ENCODE measurements around the gene DYNC1LI1.
"Not testable (repeated sequence)": the region's sequence is repeated elsewhere in the genome, so short reads cannot be mapped to it uniquely, and the experiment has no call there.

DYNC1LI1 gene

GRCh38 chr3:32595323-32595722 is 24.7 kb upstream of the DYNC1LI1 start:
- no peak overlapping the region for H3K4me3 Mint-ChIP-seq
- no peaks in the 10 kb centered on the region for H3K9me3 Mint-ChIP-seq
- H3K27ac Mint-ChIP-seq: no peak overlapping the region
- no peak for ATAC-seq
- H3K4me1 Mint-ChIP-seq: no peaks in the 10 kb centered on the region
- peaks cover 23% of the 10 kb centered on the region for H3K27me3 Mint-ChIP-seq
- no peaks in the 10 kb centered on the region for H3K36me3 Mint-ChIP-seq

GRCh38 chr3:32593903-32594525 is 23.4 kb upstream of the DYNC1LI1 start:
- no peaks in the 10 kb centered on the region for H3K4me1 Mint-ChIP-seq
- no peaks in the 10 kb centered on the region for H3K9me3 Mint-ChIP-seq
- H3K27me3 Mint-ChIP-seq: peaks cover 10% of the 10 kb centered on the region
- no peak overlapping the region for H3K4me3 Mint-ChIP-seq
- no peaks in the 10 kb centered on the region for H3K36me3 Mint-ChIP-seq
- no peak overlapping the region for H3K27ac Mint-ChIP-seq
- no peak for ATAC-seq

DNA sequence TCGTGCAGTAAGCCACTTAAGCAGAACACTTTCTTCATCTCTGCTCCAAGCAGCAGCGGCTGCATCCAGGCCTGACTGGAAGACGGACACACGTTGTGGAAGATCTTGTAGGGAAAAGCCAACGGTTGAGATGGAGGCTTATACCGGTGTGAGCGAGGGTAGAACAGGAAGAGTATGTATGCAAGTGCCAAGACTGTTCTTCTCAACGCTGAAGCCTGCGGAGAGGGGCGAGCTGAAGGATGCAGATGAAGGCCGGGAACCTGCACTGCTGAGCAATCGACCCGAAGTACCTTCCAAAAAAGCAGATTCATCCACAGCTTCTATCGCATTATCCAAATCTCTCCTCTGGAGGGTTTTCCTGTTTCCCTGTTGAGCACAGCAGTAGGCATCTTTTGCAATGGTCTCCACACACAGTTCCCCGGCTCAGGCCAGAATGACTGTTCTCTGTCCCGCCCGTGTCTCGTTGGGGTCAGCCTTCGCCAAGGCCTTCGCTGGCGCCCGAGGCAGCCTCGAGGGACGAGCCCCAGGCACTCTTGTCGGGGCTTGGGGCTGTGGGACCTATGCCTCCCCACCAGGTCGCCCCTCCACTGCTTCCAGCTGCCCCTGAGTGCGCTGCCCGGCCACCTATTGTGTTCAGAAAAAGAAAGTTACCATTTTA is 22.2 kb upstream of the DYNC1LI1 start:
- Mint-ChIP-seq H3K36me3 (no peaks in the 10 kb centered on the region), H3K9me3 (no peaks in the 10 kb centered on the region), H3K27ac (no peak overlapping the region), H3K4me1 (no peaks in the 10 kb centered on the region), H3K4me3 (no peak overlapping the region), H3K27me3 (peaks cover 4% of the 10 kb centered on the region)
- no peak for ATAC-seq

- Mint-ChIP-seq H3K9me3 (no peaks in the 10 kb centered on the region), H3K4me1 (no peaks in the 10 kb centered on the region), H3K36me3 (no peaks in the 10 kb centered on the region), H3K4me3 (no peak overlapping the region), H3K27ac (no peak overlapping the region), H3K27me3 (no peaks in the 10 kb centered on the region)
- no peak for ATAC-seq
These were observed 21.4 kb upstream of the DYNC1LI1 start for GRCh38 chr3:32592011-32592410.

- ATAC-seq: no peak
- Mint-ChIP-seq H3K4me3 (no peak overlapping the region), H3K27ac (no peak overlapping the region), H3K9me3 (no peaks in the 10 kb centered on the region), H3K4me1 (no peaks in the 10 kb centered on the region), H3K36me3 (no peaks in the 10 kb centered on the region), H3K27me3 (no peaks in the 10 kb centered on the region)
These were observed 20.5 kb upstream of the DYNC1LI1 start for GRCh38 chr3:32591186-32591585.

GRCh38 chr3:32586356-32586755 is 15.7 kb upstream of the DYNC1LI1 start:
- Mint-ChIP-seq H3K4me3 (no peak overlapping the region), H3K36me3 (no peaks in the 10 kb centered on the region), H3K9me3 (no peaks in the 10 kb centered on the region), H3K4me1 (no peaks in the 10 kb centered on the region), H3K27me3 (no peaks in the 10 kb centered on the region), H3K27ac (no peak overlapping the region)
- ATAC-seq: no peak

GRCh38 chr3:32584660-32585059 is 14.0 kb upstream of the DYNC1LI1 start:
- H3K36me3 Mint-ChIP-seq: no peaks in the 10 kb centered on the region
- ATAC-seq: no peak
- H3K27me3 Mint-ChIP-seq: no peaks in the 10 kb centered on the region
- no peak overlapping the region for H3K27ac Mint-ChIP-seq
- no peaks in the 10 kb centered on the region for H3K9me3 Mint-ChIP-seq
- no peak overlapping the region for H3K4me3 Mint-ChIP-seq
- H3K4me1 Mint-ChIP-seq: no peaks in the 10 kb centered on the region

DNA sequence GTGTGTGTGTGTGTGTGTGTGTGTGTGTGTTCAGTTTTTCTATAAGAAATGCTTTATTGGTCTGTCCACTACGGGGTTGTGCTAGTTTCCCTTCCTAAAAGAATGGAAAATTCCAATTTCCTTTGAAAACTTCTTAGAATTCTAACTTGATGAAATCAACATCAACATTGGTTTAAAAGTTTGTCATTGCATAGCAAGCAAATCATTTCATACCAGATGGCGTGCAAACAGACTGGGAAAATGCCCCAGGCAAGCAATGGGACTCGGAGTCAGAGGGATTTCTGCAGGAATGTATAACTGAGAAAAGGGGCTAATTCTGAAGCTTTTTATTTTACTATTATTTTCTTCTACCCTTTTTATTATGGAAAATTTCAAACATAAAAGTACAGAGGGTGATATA is 13.1 kb upstream of the DYNC1LI1 start:
- Mint-ChIP-seq H3K4me3 (no peak overlapping the region), H3K27me3 (no peaks in the 10 kb centered on the region), H3K9me3 (no peaks in the 10 kb centered on the region), H3K36me3 (no peaks in the 10 kb centered on the region), H3K27ac (no peak overlapping the region), H3K4me1 (no peaks in the 10 kb centered on the region)
- no peak for ATAC-seq

DNA sequence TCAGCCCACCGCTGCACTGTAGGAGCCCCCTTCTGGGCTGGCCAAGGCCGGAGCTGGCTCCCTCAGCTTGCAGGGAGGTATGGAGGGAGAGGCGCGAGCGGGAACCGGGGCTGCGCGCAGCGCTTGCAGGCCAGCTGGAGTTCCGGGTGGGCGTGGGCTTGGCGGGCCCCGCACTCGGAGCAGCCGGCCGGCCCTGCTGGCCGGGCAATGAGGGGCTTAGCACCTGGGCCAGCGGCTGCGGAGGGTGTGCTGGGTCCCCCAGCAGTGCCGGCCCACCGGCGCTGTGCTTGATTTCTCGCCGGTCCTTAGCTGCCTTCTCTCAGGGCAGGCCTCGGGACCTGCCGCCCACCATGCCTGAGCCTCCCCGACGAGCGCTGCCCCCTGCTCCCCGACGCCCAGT is 8.0 kb upstream of the DYNC1LI1 start:
- not testable (repeated sequence) for H3K4me3 Mint-ChIP-seq, H3K27me3 Mint-ChIP-seq, ATAC-seq, H3K36me3 Mint-ChIP-seq, H3K9me3 Mint-ChIP-seq
- peaks cover 13% of the 10 kb centered on the region for H3K4me1 Mint-ChIP-seq
- peak overlapping the region; percentile 82 for H3K27ac Mint-ChIP-seq

GRCh38 chr3:32577581-32578556 is 7.2 kb upstream of the DYNC1LI1 start:
- Mint-ChIP-seq H3K36me3 (no peaks in the 10 kb centered on the region), H3K4me3 (peak overlapping the region; percentile 59), H3K9me3 (no peaks in the 10 kb centered on the region), H3K27me3 (no peaks in the 10 kb centered on the region), H3K4me1 (peaks cover 13% of the 10 kb centered on the region), H3K27ac (peak overlapping the region; percentile 82)
- peak; percentile 97 for ATAC-seq

DNA sequence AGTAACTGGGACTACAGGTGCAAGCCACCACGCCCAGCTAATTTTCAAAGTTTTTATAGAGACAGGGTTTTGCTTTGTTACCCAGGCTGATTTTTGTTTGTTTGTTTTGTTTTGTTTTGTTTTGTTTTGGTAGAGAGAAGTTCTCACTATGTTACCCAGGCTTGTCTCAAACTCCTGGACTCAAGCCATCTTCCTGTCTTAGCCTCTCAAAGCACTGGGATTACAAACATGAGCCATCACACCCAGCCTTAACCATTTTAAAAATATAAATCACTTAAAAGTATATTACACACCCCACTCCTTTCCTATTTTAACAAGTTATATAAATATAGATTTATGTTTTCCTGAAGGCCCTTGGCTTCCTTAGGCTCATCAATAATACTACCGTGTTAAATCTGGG is 6.5 kb upstream of the DYNC1LI1 start:
- Mint-ChIP-seq H3K27me3 (no peaks in the 10 kb centered on the region), H3K9me3 (no peaks in the 10 kb centered on the region), H3K36me3 (no peaks in the 10 kb centered on the region), H3K27ac (peak overlapping the region; percentile 82), H3K4me1 (peaks cover 13% of the 10 kb centered on the region), H3K4me3 (no peak overlapping the region)
- no peak for ATAC-seq

DNA sequence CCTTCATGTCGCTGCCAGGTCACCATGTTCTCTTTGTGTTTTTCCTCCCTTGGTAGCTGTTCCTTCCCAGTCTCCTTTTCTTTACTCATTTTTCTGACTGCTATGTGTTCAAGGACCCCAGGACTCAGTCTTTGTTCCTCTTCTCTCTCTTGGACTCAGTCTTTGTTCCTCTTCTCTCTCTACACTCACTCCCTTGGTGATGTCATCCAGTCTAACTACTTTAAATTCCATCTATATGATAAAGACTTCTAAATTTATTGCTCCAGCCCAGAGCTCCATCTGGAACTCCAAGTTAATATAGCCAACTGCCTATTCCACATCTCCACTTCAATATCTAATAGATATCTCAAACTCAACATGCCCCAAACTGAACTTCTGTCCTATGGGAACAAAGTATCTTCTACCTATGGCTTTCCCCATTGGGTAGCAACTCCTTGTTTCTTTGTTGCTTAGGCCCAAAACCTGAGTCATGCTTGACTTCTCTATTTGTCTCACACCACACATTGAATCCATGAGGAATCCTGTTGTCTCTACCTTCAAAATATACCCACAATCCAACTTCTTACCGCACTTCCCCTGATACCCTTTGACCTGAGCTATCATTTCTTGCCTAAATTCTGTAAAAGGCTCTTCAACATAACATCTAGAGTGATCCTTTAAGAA is 4.9 kb upstream of the DYNC1LI1 start:
- no peaks in the 10 kb centered on the region for H3K9me3 Mint-ChIP-seq
- no peaks in the 10 kb centered on the region for H3K27me3 Mint-ChIP-seq
- H3K4me1 Mint-ChIP-seq: peaks cover 13% of the 10 kb centered on the region
- H3K27ac Mint-ChIP-seq: no peak overlapping the region
- no peak overlapping the region for H3K4me3 Mint-ChIP-seq
- ATAC-seq: no peak
- H3K36me3 Mint-ChIP-seq: no peaks in the 10 kb centered on the region

DNA sequence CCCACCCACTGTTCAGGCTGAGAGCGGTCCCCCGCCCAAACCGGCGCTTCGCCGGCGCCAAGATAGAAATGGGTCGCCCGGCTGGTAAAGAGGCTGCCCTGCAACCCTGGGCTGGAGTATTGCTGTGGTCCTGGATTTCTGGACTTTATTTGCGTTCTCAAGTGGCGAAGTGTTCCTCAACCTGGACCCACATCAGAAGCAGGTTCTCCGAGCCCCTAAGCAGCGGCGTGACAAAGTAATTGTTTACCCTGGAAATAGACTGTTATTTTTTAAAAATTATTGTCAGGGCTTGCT is 481 bp upstream of the DYNC1LI1 start:
- H3K4me1 Mint-ChIP-seq: peaks cover 16% of the 10 kb centered on the region
- no peaks in the 10 kb centered on the region for H3K27me3 Mint-ChIP-seq
- H3K9me3 Mint-ChIP-seq: no peaks in the 10 kb centered on the region
- peak overlapping the region; percentile 94 for H3K4me3 Mint-ChIP-seq
- peak overlapping the region; percentile 90 for H3K27ac Mint-ChIP-seq
- H3K36me3 Mint-ChIP-seq: no peaks in the 10 kb centered on the region
- ATAC-seq: no peak

- peak; percentile 67 for ATAC-seq
- Mint-ChIP-seq H3K9me3 (no peaks in the 10 kb centered on the region), H3K4me1 (peaks cover 18% of the 10 kb centered on the region), H3K27ac (peak overlapping the region; percentile 90), H3K27me3 (no peaks in the 10 kb centered on the region), H3K36me3 (peaks cover 2% of the 10 kb centered on the region), H3K4me3 (peak overlapping the region; percentile 94)
These were observed 878 bp downstream of the DYNC1LI1 start for GRCh38 chr3:32569540-32570420.

Measured in stimulated activated memory B cell treated with anti-CD40 and anti-IgM and Interleukin-4, amounts not matched to agents 10 μg/mL and 1 μg/mL and 100 μg/mL, for 72 hours (primary cell).